ENCODE data around the gene EMP2.

The EMP2 gene

DNA sequence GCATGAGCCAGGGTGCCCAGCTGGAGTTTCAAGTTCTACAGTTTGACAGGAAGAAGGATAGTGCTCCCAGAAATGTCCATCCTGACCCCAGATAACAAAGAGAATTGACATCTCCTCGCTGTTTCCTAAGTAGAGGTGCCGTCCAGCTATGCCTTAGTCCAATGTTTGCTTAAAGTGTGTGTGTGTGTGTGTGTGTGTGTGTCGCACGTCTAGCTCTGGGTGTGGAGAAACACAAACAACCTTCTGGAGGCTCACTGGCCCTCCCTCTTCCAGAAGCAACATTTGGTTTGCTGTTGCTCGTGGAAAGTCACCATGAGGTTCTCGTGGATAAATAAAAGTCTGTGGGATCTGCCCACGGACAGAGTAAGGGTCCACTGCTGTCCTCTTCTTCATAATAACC is 22.1 kb downstream of the EMP2 start:
- Mint-ChIP-seq H3K27ac (no peak overlapping the region), H3K4me1 (no peaks in the 10 kb centered on the region), H3K4me3 (no peak overlapping the region), H3K36me3 (no peaks in the 10 kb centered on the region), H3K9me3 (no peaks in the 10 kb centered on the region), H3K27me3 (peaks cover 12% of the 10 kb centered on the region)
- CTCF ChIA-PET: no interaction called here
- DNase-seq: no peak

DNA sequence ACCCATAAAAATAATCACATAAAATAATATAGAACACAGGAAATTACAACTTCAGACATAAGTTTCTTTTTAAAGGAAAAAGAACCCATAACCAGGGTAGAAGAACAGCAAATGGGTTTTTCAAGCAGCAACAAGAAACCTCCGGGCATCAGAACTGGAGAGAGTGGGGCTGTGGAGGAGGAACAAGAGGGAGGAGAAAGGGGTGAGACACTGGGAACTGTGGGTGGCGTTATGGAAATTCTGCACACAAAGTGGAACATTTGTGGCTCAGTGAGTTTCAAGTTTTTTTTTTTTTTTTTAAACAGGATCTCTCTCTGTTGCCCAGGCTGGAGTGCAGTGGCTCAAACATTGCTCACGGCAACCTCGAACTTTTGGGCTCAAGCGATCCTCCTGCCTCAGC is 22.6 kb downstream of the EMP2 start:
- Mint-ChIP-seq H3K4me1 (peaks cover 5% of the 10 kb centered on the region), H3K4me3 (no peak overlapping the region), H3K27me3 (peaks cover 18% of the 10 kb centered on the region), H3K36me3 (no peaks in the 10 kb centered on the region), H3K9me3 (no peaks in the 10 kb centered on the region), H3K27ac (no peak overlapping the region)
- no peak for DNase-seq
- CTCF ChIA-PET: no interaction called here

DNA sequence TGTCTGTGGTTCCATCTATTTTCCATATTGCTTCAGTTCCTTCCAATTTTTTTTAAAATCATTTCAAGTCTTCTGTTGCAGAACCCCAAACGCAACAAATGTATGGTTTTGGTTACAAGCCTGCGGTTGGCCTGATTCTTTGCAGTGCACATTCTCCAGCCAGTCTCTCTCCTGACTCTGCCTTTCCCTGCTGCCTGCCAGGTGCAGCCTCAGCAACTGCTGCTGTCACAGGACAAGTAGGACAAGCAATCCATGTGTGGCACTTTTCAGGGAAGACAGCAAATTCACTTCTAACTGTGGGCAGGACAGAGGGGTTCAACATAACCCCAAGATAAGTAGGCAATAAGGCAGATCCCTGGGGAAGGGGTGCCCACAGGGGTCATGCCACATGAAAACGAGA is 24.2 kb downstream of the EMP2 start:
- DNase-seq: no peak
- H3K27ac Mint-ChIP-seq: no peak overlapping the region
- peaks cover 6% of the 10 kb centered on the region for H3K4me1 Mint-ChIP-seq
- H3K36me3 Mint-ChIP-seq: no peaks in the 10 kb centered on the region
- peaks cover 22% of the 10 kb centered on the region for H3K27me3 Mint-ChIP-seq
- H3K9me3 Mint-ChIP-seq: no peaks in the 10 kb centered on the region
- H3K4me3 Mint-ChIP-seq: no peak overlapping the region
- CTCF ChIA-PET: no interaction called here

DNA sequence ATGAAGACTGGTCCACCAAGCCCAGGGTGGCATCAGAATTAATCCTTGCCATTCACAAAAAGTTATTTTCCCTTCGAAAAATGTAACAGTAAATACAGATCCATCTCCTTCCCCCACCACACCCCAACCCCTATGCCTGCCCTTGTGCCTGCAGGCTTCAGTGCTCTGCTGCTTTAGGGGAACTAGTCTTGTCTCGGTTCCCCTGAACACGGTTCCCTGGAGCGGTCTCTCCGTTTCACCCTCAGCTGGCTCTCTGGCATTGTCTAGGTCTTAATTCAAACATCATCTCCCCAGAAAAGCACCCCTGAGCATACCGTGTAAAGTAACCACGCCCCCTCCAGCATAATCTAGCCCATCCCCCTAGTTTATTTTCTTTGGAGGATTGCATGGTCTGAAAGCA is 25.8 kb downstream of the EMP2 start:
- no peaks in the 10 kb centered on the region for H3K36me3 Mint-ChIP-seq
- no peak for DNase-seq
- H3K27me3 Mint-ChIP-seq: peaks cover 22% of the 10 kb centered on the region
- H3K27ac Mint-ChIP-seq: no peak overlapping the region
- H3K9me3 Mint-ChIP-seq: no peaks in the 10 kb centered on the region
- CTCF ChIA-PET: no interaction called here
- H3K4me3 Mint-ChIP-seq: no peak overlapping the region
- peaks cover 6% of the 10 kb centered on the region for H3K4me1 Mint-ChIP-seq

DNA sequence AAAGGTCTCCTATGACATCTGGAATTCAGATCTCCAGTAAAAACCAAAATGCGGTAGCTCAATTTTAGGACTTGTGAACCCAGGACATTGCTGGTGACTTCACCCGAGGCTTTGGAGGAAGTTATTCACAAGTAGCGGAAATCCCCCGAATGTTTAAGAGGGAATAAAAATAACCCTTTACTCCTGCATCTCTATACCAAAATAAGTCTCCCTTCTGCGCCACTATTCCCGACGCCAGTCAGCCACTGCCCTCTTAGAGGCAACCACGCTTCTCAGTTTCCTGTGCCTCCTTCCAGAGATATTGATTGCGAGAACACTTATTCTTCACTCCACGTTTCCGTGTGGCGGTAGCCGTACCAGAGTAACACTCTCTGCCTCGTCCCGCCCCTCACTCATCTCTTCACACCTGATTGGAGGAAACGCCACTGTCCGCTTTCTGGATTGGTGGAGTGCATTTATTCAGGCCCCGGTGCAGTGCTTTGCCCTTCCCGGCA is 27.4 kb downstream of the EMP2 start:
- CTCF ChIA-PET: no interaction called here
- Mint-ChIP-seq H3K27ac (no peak overlapping the region), H3K9me3 (peaks cover 9% of the 10 kb centered on the region), H3K36me3 (no peaks in the 10 kb centered on the region), H3K4me1 (peaks cover 6% of the 10 kb centered on the region), H3K4me3 (peak overlapping the region; percentile 53), H3K27me3 (peaks cover 22% of the 10 kb centered on the region)
- DNase-seq: peak; percentile 43

DNA sequence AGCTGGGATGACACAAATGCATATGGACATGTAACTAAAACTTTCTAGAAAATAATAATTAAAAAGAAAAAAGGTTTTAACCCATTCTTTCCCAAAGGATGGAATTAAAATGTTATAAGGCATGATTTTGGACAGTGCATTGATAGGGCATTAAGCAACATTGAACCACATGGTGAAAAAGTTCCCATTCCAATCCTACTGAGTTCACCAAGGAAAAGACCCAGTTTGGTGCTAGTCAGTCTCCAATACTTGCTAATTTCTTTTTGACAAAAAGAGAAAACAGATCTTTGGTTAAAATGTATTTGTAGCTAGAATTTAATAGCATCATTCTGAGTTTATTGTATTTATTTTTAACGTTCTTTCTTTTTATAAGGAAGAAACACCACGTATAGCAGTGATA is 28.1 kb downstream of the EMP2 start:
- Mint-ChIP-seq H3K9me3 (peaks cover 11% of the 10 kb centered on the region), H3K4me3 (no peak overlapping the region), H3K27me3 (peaks cover 22% of the 10 kb centered on the region), H3K27ac (no peak overlapping the region), H3K36me3 (no peaks in the 10 kb centered on the region), H3K4me1 (peaks cover 6% of the 10 kb centered on the region)
- CTCF ChIA-PET: interaction anchor here (0.9 kb wide), 1 partner anchor 31 kb away, joined by 3 read pairs; no protein-coding TSS in a partner anchor
- no peak for DNase-seq

DNA sequence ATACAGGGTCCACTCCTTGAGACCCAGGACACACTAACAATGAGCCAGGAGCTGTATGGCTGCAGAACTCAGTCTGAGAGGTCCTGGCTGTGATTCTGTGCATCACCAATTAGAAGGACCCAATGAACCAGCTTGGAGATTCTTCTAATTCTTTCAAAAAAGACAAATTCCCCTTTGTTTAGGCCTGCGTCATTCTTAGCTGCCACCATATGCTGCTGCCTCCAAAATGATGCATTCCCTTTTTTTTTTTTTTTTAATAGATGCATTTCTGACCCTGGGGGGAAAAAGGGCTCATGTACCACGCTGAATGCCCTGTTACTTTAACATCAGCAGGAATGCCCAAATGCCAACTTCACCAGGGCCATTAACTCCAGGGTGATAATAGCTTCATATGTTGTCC is 28.5 kb downstream of the EMP2 start:
- H3K27ac Mint-ChIP-seq: no peak overlapping the region
- peaks cover 12% of the 10 kb centered on the region for H3K9me3 Mint-ChIP-seq
- no peak for DNase-seq
- H3K36me3 Mint-ChIP-seq: no peaks in the 10 kb centered on the region
- CTCF ChIA-PET: interaction anchor here (0.9 kb wide), 1 partner anchor 30 kb away, joined by 3 read pairs; no protein-coding TSS in a partner anchor
- H3K4me3 Mint-ChIP-seq: no peak overlapping the region
- H3K27me3 Mint-ChIP-seq: peaks cover 22% of the 10 kb centered on the region
- peaks cover 6% of the 10 kb centered on the region for H3K4me1 Mint-ChIP-seq

DNA sequence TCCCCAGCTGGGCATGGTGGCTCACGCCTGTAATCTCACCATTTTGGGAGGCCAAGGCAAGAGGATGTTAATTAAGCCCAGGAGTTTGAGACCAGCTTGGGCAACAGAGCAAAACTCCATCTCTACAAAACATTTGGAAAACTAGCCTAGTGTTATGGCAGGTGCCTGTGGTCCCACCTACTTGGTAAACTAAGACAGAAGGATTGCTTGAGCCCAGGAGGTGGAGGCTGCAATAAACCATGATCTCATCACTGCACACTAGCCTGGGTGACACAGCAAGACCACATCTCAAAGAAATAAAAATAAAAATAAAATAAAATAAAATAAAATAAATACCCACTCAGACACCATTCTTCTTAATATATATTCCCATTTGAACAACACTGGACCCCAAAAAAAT is 32.0 kb downstream of the EMP2 start:
- Mint-ChIP-seq H3K27me3 (peaks cover 11% of the 10 kb centered on the region), H3K4me1 (peaks cover 6% of the 10 kb centered on the region), H3K36me3 (no peaks in the 10 kb centered on the region), H3K9me3 (peaks cover 12% of the 10 kb centered on the region), H3K27ac (no peak overlapping the region), H3K4me3 (no peak overlapping the region)
- CTCF ChIA-PET: interaction anchor here (0.6 to 1.3 kb wide), 2 partner anchors 27 to 34 kb away, joined by 3 read pairs; no protein-coding TSS in a partner anchor
- no peak for DNase-seq

DNA sequence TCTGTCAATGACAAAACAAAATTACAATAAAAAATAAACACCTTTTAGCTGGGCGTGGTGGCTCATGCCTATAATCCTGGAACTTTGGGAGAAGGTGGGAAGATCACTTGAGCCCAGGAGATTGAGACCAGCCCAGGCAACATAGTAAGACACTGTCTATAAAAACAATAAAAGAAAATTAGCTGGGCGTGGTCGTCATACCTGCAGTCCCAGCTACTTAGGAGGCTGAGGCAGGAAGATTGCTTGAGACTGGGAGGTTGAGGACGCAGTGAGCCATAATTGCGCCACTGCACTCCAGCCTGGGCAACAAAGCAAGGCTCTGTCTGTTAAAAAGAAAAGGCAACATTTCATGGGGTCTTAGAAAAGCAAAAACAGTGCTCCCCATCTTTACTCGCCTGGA is 32.7 kb downstream of the EMP2 start:
- H3K27ac Mint-ChIP-seq: no peak overlapping the region
- H3K9me3 Mint-ChIP-seq: peaks cover 12% of the 10 kb centered on the region
- H3K27me3 Mint-ChIP-seq: peaks cover 5% of the 10 kb centered on the region
- CTCF ChIA-PET: interaction anchor here (0.6 to 1.3 kb wide), 2 partner anchors 26 to 33 kb away, joined by 3 read pairs; no protein-coding TSS in a partner anchor
- peaks cover under 1% of the 10 kb centered on the region for H3K4me1 Mint-ChIP-seq
- H3K36me3 Mint-ChIP-seq: no peaks in the 10 kb centered on the region
- H3K4me3 Mint-ChIP-seq: no peak overlapping the region
- DNase-seq: no peak

DNA sequence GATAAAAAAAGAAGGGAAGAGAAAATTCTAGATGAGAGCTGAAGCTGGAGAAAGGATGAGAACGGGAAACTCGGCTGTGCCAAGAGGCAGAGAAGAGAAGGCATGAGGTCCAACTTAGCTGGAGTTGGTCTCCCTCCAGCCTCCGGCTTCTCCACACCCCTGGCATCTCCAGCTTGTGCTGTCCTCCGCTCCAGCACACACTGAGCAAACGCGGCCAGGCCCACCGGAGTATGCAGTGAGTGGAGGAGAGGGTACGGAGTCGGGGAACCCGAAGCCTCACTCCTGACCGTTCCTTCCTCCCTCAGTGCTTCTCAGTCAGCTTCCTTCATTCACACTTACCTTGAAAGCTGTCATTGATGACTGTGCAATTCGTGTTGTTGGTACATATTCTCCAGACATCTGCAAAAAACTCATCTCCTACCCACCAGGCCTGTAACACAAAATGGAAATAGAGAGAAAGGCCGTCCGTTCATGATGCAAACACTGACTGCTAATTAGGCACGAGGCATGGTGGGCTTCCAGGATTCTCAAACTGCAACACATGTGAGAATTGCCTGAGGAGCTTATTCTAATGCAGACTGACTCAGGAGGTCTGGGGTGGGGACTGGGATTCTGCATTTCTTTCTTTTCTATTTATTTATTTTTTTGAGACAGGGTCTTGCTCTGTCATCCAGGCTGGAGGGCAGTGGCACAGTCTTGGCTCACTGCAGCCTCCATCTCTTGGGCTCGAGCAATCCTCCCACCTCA is 37.0 kb downstream of the EMP2 start:
- no peak for DNase-seq
- peaks cover 6% of the 10 kb centered on the region for H3K9me3 Mint-ChIP-seq
- no peaks in the 10 kb centered on the region for H3K36me3 Mint-ChIP-seq
- peaks cover 3% of the 10 kb centered on the region for H3K27me3 Mint-ChIP-seq
- no peaks in the 10 kb centered on the region for H3K4me1 Mint-ChIP-seq
- H3K4me3 Mint-ChIP-seq: no peak overlapping the region
- H3K27ac Mint-ChIP-seq: no peak overlapping the region
- CTCF ChIA-PET: no interaction called here

DNA sequence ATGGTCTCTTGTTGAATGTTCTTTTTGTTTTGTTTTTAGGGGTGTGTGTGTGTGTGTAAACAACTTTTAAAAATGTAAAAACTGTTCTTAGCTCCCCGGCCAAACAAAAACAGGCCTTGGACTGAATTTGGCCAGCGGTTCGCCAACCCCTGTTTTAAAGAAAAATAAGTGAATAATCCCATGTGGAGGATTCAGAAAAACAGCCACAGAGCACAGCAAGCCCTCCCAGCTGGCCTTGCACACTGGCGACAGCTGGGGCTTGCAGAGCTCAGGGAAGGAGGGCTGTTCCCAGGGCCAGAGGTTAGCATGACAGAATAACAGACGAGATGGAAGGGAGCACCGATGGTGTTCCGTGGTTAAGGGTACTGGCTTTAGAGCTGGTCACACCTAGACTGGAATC is 39.0 kb downstream of the EMP2 start:
- CTCF ChIA-PET: no interaction called here
- Mint-ChIP-seq H3K9me3 (no peaks in the 10 kb centered on the region), H3K36me3 (no peaks in the 10 kb centered on the region), H3K27ac (no peak overlapping the region), H3K4me3 (no peak overlapping the region), H3K4me1 (no peaks in the 10 kb centered on the region), H3K27me3 (peaks cover 6% of the 10 kb centered on the region)
- DNase-seq: no peak

DNA sequence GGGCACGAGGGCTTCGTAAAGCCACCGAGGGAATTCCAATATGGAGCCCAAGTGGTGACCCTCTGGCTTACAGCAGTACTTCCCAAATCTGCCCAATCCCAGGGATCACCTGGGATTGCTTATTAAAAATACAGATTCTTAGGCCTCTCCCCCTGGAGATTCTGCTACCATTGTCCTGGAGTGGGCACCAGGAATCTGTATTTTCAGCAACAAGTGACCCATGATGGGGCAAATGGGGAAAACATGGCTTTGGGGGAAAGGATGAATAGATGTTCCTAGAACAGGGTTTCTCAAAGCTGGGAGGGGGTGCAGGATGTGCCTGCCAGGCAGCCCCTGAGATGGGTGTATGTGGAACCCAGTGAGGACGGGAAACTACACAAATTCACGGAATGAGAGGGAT is 40.6 kb downstream of the EMP2 start:
- no peaks in the 10 kb centered on the region for H3K4me1 Mint-ChIP-seq
- CTCF ChIA-PET: no interaction called here
- no peak overlapping the region for H3K4me3 Mint-ChIP-seq
- H3K27me3 Mint-ChIP-seq: peaks cover 6% of the 10 kb centered on the region
- H3K27ac Mint-ChIP-seq: no peak overlapping the region
- H3K9me3 Mint-ChIP-seq: no peaks in the 10 kb centered on the region
- no peak for DNase-seq
- H3K36me3 Mint-ChIP-seq: no peaks in the 10 kb centered on the region

DNA sequence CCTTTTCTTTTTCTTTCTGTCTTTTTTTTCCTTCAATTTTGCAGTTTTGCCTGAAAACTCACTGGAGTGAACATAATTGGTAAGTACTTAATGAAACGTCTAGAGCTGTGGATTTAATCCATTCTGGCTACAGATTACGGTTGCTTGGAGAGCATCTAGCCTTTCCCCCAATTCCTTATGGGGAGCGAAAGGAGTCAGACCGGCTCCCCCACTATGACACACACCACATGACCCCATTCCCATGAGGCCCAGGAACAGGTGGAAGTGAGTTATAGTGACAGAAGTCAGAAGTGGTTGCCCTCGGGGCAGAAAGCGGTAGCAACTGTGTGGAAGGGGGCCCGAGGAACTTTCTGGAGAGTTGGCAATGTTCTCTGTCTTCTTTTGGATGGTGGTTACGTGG is 41.2 kb downstream of the EMP2 start:
- Mint-ChIP-seq H3K4me1 (no peaks in the 10 kb centered on the region), H3K27me3 (peaks cover 6% of the 10 kb centered on the region), H3K9me3 (no peaks in the 10 kb centered on the region), H3K4me3 (no peak overlapping the region), H3K36me3 (no peaks in the 10 kb centered on the region), H3K27ac (no peak overlapping the region)
- no peak for DNase-seq
- CTCF ChIA-PET: no interaction called here

DNA sequence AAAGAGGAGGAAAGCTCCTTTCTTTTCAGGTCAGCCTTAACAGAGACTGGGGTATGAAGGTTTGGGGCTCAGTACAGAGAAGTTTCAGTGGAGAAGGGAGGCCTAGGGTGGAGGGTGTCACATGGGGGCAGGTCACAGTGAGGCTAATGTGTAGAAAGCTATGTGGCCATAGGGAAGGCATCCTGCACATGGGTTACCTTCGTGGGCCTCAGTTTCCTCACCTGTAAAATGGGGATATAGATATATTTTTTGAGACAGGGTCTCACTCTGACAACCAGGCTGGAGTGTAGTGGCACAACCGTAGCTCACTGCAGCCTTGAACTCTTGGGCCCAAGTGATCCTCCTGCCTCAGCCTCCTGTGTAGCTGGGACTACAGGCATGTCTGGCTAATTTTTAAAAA is 41.8 kb downstream of the EMP2 start:
- H3K4me1 Mint-ChIP-seq: no peaks in the 10 kb centered on the region
- no peak overlapping the region for H3K4me3 Mint-ChIP-seq

DNA sequence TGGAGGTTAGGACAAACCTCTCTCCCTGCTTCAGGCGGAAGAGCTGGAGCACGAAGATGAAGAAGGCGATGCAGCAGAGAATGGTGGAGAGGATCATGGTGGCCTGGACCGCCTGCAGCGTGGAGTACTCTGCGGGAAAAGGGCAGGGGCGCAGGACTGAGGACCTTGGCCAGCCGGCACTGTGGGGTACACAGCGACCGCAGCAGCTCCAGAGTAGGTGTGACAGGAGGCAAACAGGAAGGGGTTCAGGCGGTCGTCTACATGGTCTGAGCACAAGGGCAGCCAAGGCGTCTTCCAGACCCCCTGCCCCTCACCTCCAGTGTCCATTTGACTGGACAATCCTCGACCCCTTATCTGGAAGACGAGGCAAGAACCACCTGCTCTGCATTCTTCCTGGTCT is 42.5 kb downstream of the EMP2 start:
- CTCF ChIA-PET: no interaction called here
- no peaks in the 10 kb centered on the region for H3K36me3 Mint-ChIP-seq
- H3K4me3 Mint-ChIP-seq: no peak overlapping the region
- H3K27ac Mint-ChIP-seq: no peak overlapping the region
- peaks cover 6% of the 10 kb centered on the region for H3K27me3 Mint-ChIP-seq
- no peaks in the 10 kb centered on the region for H3K4me1 Mint-ChIP-seq
- no peak for DNase-seq
- no peaks in the 10 kb centered on the region for H3K9me3 Mint-ChIP-seq

More for the DNA sequence above, 41.8 kb downstream of the EMP2 start:
- H3K36me3 Mint-ChIP-seq: no peaks in the 10 kb centered on the region
- H3K27ac Mint-ChIP-seq: no peak overlapping the region
- no peak for DNase-seq
- CTCF ChIA-PET: no interaction called here
- peaks cover 6% of the 10 kb centered on the region for H3K27me3 Mint-ChIP-seq
- H3K9me3 Mint-ChIP-seq: no peaks in the 10 kb centered on the region

All from activated naive CD4-positive, alpha-beta T cell treated with anti-CD3 and anti-CD28 coated beads, Interleukin-2, amount 10 ng/mL, durations not matched to agents 7 days and 5 days (primary cell).